GM19035 (cell line): Measurements from ENCODE around the gene SIPA1L3.
A peak's percentile ranks its signal among the peaks of the same experiment; 100 is the strongest.

Experiments used
- ATAC-seq: cut with Tn5 transposase; IDR thresholded peaks from one replicate; pipeline ENCODE4 v1.9.1; 2021; ENCODE audit not compliant: unreplicated experiment

SIPA1L3 gene

DNA sequence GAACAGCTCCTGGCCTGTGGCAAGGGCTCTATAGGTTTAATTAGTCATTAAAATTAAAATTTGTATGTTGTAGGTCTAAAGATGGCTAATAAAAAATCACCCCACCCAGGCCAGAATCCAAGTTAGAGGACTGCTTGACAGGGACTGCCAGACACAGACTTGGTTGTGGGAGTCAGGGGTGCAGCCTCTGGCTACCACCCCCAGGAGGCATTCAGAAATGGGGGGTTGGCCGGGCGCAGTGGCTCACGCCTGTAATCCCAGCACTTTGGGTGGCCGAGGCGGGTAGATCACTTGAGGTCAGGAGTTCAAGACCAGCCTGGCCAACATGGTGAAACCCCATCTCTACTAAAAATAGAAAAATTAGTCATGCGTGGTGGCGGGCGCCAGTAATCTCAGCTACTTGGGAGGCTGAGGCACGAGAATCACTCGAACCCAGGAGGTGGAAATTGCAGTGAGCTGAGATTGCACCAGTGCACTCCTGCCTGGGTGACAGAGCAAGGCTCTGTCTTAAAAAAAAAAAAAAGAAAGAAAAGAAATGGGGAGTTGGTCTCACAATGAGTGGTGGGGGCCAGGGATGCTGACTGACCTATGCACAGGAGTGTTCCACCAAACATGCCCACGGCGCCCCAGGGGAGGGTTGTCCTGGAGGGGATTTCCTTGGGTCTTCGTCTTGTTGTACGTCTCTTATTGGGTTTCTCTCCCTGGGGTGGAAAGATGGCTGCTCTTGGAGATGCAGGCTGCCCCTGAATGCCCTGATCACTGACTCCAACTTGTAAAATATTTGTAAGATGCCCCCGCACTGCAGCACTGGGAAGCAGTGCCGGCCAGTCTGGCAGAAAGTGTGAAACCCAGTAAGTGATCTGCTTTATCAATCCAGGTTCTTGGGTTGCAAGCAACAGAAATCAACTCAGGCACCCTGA lies 68.8 kb downstream of the SIPA1L3 start:
- no peak for ATAC-seq

DNA sequence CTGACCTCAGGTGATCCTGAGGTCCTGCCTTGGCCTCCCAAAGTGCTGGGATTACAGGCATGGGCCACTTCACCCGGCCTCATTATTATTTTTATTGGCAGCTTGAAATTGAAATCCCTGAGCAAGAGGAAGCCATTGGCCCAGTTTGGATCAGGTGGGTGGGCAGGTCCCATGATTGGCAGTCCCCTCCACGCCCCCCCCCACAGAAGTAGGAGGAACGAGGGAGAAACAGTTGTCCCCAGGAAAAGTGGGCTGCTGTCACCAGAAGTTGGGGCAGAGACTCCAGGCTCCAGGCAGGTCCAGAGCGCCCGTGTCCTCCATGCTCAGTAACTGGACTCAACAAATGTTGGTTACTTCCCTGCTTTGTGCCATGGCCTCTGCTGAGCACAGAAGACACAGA lies 70.4 kb downstream of the SIPA1L3 start:
- ATAC-seq: no peak

DNA sequence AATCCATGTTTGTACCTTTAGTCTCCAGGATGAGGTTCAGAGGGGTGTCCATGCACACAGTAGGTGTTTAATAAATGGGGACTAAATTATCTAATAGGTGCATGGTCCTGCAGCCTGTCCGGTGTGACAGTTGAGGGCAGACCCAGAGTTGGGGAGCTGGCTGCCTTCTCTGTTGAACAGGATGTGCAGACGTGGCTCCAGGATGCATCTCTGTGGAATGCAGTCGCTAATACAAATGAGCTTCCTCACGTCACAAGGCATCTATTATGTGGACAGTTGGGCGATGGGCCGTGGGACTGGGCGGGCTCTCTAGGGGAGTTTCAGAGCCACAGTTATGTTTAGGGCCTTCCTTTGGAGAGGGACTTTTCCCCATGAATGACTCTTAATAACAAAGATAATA lies 71.0 kb downstream of the SIPA1L3 start:
- ATAC-seq: no peak

DNA sequence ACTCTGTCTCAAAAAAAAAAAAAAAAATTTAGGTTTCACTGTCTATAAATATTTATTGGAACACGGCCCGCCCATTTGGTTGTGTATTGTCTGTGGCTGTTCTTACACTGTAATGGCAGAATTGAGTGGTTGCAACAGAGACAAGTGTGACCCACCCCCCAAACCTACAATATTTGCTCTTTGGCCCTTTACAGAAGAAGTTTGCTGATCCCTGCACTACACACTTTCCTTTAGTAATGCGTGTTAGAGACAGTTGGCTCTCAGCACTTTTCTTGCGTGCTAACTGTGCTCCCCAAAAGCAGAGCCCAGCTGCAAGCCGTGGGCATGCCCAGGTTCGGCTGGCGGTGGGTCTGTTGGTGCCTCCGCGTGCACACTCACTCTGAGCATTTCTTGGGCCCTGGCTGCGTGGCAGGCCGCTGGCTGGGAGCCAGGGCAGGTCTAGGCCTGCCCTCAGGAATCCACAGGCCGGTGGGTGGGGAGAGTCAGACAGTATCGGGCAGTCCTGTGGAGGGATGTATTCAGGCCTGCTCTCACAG lies 72.6 kb downstream of the SIPA1L3 start:
- peak; percentile 51 for ATAC-seq

DNA sequence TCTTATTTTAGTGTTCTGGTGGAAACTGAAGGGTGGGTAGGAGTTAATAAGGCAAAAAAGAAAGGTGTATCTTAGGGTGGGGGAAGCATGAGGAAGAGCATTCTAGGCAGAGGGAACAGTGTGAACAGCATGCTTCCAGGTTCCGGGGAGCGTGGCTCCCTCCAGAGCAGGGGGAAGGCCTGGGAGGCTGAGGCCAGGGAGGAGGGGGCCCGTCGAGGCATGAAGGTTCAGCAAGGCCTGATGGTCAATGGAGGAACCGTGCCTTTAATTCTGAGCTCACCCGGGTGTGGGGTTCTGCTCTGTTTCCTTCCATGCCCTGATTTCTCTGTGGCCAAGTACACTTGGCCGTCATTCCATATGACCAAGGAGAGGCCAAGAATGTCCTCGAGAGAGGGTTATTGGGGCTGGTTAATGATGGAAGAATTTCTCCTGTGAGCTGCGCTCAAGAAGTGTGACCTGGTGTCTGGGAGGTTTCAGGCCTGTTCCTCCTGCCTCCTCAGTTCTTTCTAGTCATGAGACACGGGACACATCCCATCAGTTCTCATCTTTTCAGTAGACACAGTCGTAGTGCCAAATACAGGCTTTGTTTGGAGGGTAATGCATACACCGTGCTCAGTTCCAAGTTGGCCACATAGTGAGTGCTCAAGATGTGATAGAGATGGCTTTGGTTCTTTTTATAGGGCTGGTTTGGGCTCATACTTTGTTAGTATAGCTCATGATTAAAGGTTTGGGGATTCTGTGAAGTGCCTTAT lies 73.6 kb downstream of the SIPA1L3 start:
- ATAC-seq: no peak

DNA sequence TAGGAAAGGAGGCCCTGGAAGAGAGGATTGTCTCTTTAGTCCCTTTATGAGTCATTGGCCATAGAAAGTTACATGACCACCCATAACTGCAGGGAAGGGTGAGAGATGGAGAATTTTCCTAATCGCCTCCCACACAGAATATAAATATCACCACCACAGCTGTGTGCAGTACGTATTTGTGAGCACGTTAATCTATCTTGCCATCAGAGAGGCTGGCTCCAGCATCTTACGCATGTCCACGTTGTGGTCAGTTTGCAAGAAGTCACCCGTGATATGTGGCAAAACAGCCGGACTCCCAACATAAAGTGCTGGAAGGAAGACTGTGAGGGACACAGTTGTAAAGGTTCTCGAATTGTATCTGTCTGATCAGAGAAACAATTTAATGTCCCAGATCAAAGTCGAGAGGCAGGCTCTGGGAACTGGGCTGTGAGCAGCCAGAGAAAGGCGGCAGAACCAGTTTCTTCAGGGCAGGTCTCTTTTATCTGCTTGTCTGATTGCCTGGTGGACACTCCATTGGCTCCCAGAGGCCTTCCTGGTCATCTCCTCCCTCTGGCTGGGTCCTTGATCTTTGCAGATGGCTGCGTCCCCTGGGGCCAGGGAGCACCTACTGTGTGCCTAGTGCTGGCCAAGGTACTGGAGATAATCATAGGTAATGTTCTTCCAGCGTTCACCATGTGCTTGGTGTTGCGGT lies 74.9 kb downstream of the SIPA1L3 start:
- no peak for ATAC-seq

DNA sequence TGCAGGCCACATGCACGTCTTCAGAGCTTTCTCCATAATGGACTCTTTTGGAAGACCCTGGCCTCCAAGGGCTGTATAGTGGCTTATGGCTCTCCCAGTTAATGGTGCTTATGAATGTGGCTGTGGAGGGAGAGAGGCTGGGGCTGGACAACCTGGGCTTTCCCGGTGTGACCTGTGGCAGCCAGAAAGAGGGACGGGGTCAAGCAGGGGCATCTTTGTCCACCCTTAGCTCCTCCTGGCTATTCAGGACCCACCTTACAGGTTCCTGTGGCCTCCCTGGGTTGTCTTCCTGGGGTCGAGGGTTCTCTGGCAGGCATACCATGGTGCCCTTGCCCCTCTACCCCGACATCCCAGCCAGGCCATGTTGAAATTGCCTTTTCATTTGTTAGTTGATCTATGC lies 75.6 kb downstream of the SIPA1L3 start:
- ATAC-seq: no peak

DNA sequence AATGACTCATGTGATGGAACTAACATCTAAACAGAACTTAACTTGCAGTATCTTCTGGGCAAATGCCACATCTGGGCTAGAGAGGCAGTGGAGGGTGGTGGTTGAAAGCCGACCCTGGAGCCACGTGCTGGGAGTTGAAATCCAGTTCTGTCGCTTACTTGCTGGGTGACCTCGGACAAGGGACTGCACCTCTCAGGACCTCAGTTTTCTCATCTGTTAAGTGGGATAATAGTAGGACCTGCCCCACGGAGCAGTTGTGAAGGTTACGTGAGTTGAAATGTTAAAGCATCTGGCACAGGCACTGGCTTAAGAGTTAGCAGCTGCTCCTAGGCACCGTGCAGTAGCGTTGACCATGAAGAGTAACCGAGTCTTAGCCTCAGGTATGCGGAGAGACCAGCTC lies 76.1 kb downstream of the SIPA1L3 start:
- no peak for ATAC-seq

DNA sequence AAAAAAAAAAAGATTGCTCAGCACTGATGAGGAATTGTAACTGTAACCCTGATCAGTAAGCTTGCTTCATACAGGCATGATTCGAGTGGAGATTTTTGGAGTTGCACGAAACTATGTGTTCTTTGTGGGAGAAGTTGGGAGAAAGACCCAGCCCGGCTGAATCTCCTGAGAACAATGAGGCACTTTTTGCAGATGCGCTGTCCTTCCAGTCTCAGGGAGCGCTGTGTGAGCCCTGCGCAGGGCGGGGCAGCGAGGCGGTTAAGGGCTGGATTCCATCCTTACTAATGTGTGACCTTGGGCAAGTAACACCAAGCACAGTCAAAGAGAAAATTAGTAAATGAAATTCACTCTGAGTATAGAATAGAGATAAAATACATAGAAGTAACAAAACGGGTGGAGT lies 76.9 kb downstream of the SIPA1L3 start:
- ATAC-seq: no peak

DNA sequence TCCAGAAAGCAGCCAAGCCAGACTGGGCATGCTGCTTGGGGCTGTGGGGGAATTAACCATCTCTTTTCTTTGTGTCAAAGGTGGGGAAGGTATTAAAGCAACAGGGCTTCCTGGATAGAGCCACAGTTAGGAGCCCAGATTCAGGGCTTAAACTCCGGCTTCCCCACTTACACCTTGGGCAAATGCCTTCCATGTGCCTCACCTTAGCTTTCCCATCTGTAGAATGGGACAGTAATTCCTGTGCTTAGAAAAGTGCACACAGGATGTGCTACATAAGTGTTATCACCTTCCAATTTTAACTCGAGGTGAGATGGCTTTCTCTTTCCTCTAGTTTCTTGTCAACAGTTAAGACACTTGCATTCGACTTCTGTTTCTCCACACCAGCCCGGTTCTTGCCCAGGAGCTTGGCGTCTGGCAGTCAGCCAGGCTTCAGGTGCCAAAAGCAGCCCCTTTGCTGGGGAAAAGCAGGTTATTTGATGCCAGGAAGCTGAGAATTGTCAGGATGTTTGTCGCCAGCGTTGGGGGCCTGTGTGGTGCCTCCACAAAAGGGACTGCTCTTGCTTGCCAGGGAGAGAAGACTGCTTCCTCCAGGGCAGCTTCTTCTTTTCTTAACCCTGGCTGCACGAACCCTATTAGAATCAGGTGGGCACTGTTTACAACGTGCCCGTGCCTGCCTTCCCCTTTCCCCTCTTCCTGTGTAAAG lies 79.2 kb downstream of the SIPA1L3 start:
- ATAC-seq: no peak

DNA sequence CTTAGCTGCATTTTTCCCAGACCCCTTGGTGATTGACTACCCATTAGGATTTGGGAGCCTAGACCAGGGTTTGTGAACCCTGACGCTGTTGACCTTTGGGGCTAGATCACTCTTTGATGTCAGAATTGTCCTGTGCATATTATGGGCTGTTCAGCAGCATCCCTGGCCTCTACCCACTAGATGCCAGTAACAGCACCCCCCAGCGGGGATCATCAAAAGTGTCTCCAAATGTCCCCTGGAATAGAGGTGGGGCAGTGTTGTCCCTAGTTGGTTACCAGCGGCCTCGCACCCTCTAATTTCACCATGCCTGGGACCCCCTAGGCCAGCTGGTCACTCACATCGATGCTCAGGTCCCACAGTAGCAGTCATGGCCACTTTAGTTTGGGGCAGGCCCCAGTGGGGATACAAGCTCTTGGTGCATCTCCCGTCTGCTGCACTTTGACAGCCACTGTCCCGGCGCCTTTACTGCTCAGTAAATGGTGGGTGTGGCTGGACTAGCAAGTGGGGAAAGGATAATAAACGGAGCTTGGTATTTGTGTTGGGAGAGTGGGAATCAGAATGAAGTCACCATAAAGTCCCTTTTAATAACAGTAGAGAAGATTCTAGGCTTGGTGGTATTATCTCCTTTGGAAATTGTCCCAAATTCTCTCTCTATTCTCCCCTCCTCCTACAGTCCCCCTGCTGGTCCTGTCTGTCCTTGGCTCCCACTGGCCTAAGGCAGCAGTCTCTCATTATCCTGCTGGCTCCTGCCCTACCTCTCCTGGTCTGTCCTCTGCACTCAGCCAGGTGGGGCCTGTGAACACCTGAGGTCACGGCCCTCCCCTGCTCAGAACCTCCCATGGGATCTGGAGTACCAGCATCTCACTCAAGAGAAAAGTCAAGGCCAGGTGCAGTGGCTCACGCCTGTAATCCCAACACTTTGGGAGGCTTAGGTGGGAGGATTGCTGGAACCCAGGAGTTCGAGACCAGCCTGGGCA lies 80.6 kb downstream of the SIPA1L3 start:
- no peak for ATAC-seq

DNA sequence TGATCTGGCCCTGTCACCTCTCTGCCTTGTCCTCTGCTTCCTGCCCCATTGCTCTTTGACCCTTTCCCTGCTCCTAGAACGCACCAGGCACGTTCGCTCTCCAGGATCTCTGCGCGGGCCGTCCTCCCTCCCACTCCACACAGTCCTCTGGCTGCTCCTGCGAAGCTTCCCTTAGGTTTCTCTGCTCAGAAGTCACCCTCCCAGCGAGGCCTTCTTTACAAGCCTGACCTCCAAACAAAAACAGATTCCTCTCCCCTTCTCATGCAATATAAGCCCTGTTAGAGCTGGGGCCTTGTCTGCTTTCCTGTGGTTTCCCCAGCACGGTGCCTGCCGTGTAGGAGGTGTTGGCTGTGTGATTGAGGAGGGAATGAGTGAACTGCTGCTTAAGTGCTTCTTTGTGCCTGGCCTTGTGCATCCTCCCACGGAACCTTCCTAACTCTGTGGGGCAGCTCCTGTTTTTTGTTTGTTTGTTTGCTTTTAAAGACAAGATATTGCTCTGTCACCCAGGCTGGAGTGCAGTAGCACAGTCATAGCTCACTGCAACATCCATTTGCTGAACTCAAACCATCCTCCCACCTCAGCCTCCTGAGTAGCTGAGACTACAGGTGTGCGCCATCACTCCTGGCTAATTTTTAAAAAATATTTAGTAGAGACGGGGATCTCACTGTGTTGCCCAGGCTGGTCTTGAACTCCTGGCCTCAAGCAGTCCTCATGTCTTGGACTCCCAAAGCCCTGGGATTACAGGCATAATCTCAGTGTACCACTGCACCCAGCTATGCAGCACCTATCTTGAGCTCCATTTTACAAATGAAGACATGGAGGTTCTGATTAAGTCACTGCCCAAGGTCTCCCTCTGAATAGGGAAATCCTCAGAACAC lies 82.0 kb downstream of the SIPA1L3 start:
- ATAC-seq: no peak

DNA sequence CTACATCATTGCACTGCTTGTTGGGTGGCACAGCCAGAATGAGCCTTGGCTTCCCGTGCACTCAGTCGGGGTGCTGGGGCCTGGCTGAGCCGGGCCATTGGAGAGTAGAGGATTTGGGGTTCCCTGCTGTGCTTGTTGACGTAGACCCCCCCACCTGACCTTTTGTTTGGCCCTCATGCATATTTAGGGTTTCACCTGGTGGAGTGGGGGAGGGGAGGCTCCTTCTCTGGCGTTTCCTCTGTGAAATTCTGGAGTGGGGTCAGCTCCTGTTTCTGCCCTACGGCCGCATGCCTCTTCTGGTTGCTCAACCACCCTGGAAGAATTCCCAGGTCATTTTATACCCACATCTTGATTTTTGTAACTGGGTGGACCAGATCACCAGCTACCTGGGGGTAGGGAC lies 82.8 kb downstream of the SIPA1L3 start:
- ATAC-seq: no peak

DNA sequence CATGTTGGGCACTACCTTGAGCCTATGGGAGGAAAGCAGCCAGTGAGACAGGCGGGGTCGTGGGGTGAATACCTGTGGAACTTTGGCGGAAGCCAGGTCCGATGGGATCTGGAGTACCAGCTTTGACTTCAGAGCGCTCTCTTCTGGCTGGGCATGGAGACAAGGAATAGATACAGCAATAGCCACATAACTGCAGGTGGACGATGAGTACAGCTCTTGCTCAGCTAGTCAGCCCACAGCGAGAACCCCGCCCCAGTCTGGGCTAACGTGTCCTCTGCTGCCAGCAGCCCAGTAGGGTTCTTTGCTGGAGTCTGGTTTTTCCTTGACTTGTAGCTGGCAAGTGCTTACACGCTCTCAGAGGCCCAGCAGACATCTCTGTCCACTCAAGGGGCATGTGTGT lies 83.4 kb downstream of the SIPA1L3 start:
- no peak for ATAC-seq

DNA sequence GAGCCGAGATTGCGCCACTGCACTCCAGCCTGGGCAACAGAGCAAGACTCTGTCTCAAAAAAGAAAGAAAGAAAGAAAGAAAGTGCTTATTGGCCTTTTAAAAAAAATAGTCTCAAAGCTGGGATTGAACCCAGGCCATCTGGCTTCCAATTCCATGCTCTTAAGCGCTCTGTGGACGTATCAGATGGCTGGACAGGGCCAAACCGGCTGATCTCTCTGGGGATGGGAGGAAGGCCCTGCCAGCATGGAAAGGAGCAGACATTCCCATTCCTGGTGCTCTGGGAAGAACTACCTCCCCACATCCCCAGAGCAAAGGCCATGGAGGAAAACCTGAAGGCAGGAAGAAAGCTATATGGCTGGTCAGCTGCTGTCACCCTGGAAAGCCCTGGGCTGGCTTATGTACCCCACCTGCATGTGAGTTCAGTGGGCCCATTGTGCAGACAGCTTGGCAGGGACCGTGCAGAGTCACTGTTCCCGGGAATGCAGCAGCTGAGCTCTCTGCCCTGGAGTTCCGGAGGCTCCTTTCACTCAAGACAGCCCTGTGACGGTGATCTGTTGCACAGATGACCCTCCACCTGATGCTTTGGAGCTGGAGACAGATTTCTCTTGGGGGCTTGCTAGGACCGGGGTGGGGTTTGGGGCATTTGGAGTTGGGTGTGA lies 84.3 kb downstream of the SIPA1L3 start:
- ATAC-seq: no peak

DNA sequence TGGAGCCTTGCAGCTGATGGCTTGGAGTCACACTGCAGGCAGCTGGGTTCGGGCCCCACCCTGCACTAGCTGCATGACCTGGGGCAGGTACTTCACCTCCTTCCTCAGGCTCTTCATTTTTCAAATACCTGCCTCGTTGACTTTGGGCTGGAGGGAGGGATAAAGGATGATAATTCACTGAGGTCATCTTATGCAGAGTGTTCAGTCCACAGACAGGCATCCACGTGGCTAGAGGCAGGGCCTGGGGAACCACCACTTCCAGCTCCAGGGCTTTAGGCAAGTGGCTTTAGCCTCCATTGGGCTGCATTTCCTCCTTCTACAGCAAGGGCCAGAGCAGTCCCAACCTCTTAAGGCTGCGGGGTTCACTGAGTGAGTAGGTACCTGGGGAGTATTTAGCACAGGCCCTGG lies 84.8 kb downstream of the SIPA1L3 start:
- ATAC-seq: no peak

DNA sequence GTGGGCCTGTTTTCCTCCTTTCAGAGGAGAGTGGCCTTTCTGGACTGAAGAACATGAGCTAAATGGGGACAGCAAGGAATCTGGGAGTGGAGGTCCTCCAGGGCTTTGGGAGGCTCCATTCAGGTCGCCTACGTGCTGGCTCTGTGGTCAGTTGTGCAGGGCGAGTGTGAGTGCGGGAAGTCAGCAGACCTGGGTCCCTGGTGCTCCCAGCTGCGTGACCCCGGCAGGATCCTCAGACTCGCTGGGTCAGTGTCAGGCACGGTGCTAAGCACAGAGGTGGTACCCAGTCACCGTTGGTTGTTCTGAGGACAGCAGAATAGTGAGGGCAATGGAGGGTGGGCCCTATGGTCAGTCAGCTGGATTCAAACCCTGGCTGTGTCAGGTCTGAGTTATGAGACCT lies 85.8 kb downstream of the SIPA1L3 start:
- no peak for ATAC-seq

DNA sequence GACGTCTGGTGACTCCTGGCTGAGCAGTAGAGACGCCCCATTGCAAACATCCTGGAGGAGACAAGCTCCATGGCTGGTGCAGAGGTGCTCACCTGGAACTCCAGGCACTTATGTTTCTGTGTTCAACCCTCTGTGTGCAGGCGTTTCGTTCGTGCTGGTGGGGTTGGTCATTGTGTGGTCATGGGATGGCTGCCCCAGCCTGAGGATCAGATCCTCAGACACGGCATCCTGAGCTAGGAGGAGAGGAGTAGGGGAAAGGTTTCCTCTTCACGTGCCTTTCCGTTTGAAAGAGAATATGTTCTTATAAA lies 87.8 kb downstream of the SIPA1L3 start:
- no peak for ATAC-seq
